ENCODE data around the gene CRB3. TPM values are rescaled to one million over a fixed set of nuclear protein-coding genes. Genes with fewer than 3 reads are reported as not detected.

Gene CRB3
- total and polyA plus RNA-seq, 2 of the 8 experiments (the other 6 are each of a cell fraction or from before 2014, with no cell fraction given) = 21.1 to 24.6 TPM

DNA sequence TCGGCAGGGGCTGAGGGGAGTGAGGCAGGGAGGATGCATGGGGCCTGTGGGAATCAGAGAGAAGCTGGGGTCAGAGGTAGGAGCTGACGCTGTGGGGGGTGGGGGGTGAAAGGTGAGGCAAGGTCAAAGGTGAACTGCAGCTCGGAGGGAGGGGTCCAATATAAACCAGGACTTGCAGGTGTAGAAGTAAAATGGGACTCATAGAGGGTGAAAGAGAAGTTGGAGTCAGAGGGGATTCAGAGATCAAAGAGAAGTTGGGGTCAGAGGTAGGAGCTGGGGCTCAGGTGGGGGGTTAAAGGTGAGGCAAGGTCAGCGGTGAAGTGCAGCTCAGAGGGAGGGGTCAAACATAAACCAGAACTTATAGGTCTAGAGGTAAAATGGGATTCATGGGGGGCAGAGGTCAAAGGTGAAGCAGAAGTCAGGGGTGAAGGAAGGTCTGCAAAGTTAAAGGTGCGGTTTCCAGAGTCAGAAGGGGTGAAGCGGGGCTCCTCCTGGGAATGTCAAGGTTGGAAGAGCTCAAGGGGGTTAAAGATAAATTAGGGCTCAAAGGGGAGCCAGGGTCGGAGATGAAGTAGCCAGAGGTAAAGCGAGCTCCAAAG is 30.5 kb downstream of the CRB3 start (continued):
- TF ChIP-seq, protein P1, sequence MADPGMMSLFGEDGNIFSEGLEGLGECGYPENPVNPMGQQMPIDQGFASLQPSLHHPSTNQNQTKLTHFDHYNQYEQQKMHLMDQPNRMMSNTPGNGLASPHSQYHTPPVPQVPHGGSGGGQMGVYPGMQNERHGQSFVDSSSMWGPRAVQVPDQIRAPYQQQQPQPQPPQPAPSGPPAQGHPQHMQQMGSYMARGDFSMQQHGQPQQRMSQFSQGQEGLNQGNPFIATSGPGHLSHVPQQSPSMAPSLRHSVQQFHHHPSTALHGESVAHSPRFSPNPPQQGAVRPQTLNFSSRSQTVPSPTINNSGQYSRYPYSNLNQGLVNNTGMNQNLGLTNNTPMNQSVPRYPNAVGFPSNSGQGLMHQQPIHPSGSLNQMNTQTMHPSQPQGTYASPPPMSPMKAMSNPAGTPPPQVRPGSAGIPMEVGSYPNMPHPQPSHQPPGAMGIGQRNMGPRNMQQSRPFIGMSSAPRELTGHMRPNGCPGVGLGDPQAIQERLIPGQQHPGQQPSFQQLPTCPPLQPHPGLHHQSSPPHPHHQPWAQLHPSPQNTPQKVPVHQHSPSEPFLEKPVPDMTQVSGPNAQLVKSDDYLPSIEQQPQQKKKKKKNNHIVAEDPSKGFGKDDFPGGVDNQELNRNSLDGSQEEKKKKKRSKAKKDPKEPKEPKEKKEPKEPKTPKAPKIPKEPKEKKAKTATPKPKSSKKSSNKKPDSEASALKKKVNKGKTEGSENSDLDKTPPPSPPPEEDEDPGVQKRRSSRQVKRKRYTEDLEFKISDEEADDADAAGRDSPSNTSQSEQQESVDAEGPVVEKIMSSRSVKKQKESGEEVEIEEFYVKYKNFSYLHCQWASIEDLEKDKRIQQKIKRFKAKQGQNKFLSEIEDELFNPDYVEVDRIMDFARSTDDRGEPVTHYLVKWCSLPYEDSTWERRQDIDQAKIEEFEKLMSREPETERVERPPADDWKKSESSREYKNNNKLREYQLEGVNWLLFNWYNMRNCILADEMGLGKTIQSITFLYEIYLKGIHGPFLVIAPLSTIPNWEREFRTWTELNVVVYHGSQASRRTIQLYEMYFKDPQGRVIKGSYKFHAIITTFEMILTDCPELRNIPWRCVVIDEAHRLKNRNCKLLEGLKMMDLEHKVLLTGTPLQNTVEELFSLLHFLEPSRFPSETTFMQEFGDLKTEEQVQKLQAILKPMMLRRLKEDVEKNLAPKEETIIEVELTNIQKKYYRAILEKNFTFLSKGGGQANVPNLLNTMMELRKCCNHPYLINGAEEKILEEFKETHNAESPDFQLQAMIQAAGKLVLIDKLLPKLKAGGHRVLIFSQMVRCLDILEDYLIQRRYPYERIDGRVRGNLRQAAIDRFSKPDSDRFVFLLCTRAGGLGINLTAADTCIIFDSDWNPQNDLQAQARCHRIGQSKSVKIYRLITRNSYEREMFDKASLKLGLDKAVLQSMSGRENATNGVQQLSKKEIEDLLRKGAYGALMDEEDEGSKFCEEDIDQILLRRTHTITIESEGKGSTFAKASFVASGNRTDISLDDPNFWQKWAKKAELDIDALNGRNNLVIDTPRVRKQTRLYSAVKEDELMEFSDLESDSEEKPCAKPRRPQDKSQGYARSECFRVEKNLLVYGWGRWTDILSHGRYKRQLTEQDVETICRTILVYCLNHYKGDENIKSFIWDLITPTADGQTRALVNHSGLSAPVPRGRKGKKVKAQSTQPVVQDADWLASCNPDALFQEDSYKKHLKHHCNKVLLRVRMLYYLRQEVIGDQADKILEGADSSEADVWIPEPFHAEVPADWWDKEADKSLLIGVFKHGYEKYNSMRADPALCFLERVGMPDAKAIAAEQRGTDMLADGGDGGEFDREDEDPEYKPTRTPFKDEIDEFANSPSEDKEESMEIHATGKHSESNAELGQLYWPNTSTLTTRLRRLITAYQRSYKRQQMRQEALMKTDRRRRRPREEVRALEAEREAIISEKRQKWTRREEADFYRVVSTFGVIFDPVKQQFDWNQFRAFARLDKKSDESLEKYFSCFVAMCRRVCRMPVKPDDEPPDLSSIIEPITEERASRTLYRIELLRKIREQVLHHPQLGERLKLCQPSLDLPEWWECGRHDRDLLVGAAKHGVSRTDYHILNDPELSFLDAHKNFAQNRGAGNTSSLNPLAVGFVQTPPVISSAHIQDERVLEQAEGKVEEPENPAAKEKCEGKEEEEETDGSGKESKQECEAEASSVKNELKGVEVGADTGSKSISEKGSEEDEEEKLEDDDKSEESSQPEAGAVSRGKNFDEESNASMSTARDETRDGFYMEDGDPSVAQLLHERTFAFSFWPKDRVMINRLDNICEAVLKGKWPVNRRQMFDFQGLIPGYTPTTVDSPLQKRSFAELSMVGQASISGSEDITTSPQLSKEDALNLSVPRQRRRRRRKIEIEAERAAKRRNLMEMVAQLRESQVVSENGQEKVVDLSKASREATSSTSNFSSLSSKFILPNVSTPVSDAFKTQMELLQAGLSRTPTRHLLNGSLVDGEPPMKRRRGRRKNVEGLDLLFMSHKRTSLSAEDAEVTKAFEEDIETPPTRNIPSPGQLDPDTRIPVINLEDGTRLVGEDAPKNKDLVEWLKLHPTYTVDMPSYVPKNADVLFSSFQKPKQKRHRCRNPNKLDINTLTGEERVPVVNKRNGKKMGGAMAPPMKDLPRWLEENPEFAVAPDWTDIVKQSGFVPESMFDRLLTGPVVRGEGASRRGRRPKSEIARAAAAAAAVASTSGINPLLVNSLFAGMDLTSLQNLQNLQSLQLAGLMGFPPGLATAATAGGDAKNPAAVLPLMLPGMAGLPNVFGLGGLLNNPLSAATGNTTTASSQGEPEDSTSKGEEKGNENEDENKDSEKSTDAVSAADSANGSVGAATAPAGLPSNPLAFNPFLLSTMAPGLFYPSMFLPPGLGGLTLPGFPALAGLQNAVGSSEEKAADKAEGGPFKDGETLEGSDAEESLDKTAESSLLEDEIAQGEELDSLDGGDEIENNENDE (IDR thresholded peaks at IDR 0.05; ENCODE audit: insufficient replicate concordance, low read length) = no peak
- TF ChIP-seq TAF1 (IDR thresholded peaks at IDR 0.05; ENCODE audit: low read depth, low read length) = no peak
- TF ChIP-seq RBBP5 (IDR thresholded peaks at IDR 0.05; ENCODE audit: borderline replicate concordance, low read depth, low read length) = no peak
- TF ChIP-seq YY1 (IDR thresholded peaks at IDR 0.05; ENCODE audit: low read depth, low read length) = no peak
- TF ChIP-seq HDAC2 (IDR thresholded peaks at IDR 0.05; ENCODE audit: borderline replicate concordance in 1 of 2, low read depth in 2 of 2, low read length in 2 of 2) = no peak
- TF ChIP-seq EP300 (IDR thresholded peaks at IDR 0.05; ENCODE audit: borderline replicate concordance in 1 of 2, low read depth in 2 of 2, low read length in 2 of 2) = no peak

All from H1 (cell line).